Osteocyte (in vitro differentiated cells): ENCODE results near the gene TNS3. TPM values are rescaled to one million over a fixed set of nuclear protein-coding genes. Genes with fewer than 3 reads are reported as not detected.

ENCODE experiments used
- DNase-seq: peaks from one replicate; pipeline ENCODE4 v3.0.0; 2021; ENCODE audit warnings: mixed read lengths; ENCODE audit not compliant: unreplicated experiment; ENCODE audit errors: extremely low spot score
- H3K27ac Mint-ChIP-seq: one replicate; pipeline ENCODE4 v1.8.0; 2021; ENCODE audit warnings: mild to moderate bottlenecking, mixed read lengths; ENCODE audit not compliant: unreplicated experiment
- H3K27me3 Mint-ChIP-seq: one replicate; pipeline ENCODE4 v1.8.0; 2021; ENCODE audit warnings: mixed read lengths; ENCODE audit not compliant: unreplicated experiment
- H3K36me3 Mint-ChIP-seq: one replicate; pipeline ENCODE4 v1.8.0; 2021; ENCODE audit warnings: mixed read lengths; ENCODE audit not compliant: unreplicated experiment
- H3K4me1 Mint-ChIP-seq: one replicate; pipeline ENCODE4 v1.8.0; 2021; ENCODE audit warnings: mixed read lengths; ENCODE audit not compliant: unreplicated experiment
- H3K4me3 Mint-ChIP-seq: one replicate; pipeline ENCODE4 v1.8.0; 2021; ENCODE audit warnings: mild to moderate bottlenecking, moderate library complexity, mixed read lengths; ENCODE audit not compliant: unreplicated experiment
- H3K9me3 Mint-ChIP-seq: one replicate; pipeline ENCODE4 v1.8.0; 2021; ENCODE audit warnings: mixed read lengths; ENCODE audit not compliant: unreplicated experiment
- CTCF ChIP-seq: fragments of 200-600 bp; sonication (generic); IDR thresholded peaks from 2 replicates; pipeline ENCODE4 v1.5.0; 2021; ENCODE audit warnings: antibody characterized with exemption, mild to moderate bottlenecking, moderate library complexity
- total RNA-seq: library from RNA; stranded (reverse); gene quantifications from 2 replicates; pipeline ENCODE4 v1.2.1, GENCODE V29; 2021

Gene TNS3
- total RNA-seq, 1 donor from 2014 or later: 93.8 TPM

- Mint-ChIP-seq H3K9me3 (peaks cover 6% of the 10 kb centered on the region), H3K4me3 (no peak overlapping the region), H3K27me3 (no peaks in the 10 kb centered on the region), H3K4me1 (peaks cover 15% of the 10 kb centered on the region), H3K27ac (no peak overlapping the region), H3K36me3 (peaks cover 44% of the 10 kb centered on the region)
- TF ChIP-seq CTCF: no peak
- no peak for DNase-seq
Measured at GRCh38 chr7:47529405-47529804, 52.5 kb downstream of the TNS3 start.

- Mint-ChIP-seq H3K4me1 (peaks cover 11% of the 10 kb centered on the region), H3K9me3 (peaks cover 6% of the 10 kb centered on the region), H3K36me3 (peaks cover 46% of the 10 kb centered on the region), H3K27ac (no peak overlapping the region), H3K4me3 (no peak overlapping the region), H3K27me3 (no peaks in the 10 kb centered on the region)
- DNase-seq: no peak
- no peak for TF ChIP-seq CTCF
Measured at GRCh38 chr7:47528471-47528870, 53.4 kb downstream of the TNS3 start.

- Mint-ChIP-seq H3K9me3 (peaks cover 6% of the 10 kb centered on the region), H3K4me3 (no peak overlapping the region), H3K27ac (no peak overlapping the region), H3K27me3 (no peaks in the 10 kb centered on the region), H3K36me3 (peaks cover 58% of the 10 kb centered on the region), H3K4me1 (peaks cover 15% of the 10 kb centered on the region)
- no peak for TF ChIP-seq CTCF
- DNase-seq: no peak
Measured at GRCh38 chr7:47526466-47526865, 55.4 kb downstream of the TNS3 start.

- H3K4me1 Mint-ChIP-seq: peaks cover 16% of the 10 kb centered on the region
- H3K36me3 Mint-ChIP-seq: peaks cover 65% of the 10 kb centered on the region
- no peak overlapping the region for H3K27ac Mint-ChIP-seq
- H3K4me3 Mint-ChIP-seq: no peak overlapping the region
- no peak for DNase-seq
- no peaks in the 10 kb centered on the region for H3K27me3 Mint-ChIP-seq
- TF ChIP-seq CTCF: no peak
- H3K9me3 Mint-ChIP-seq: peaks cover 5% of the 10 kb centered on the region
Measured at GRCh38 chr7:47525066-47525623, 56.8 kb downstream of the TNS3 start.

- no peaks in the 10 kb centered on the region for H3K9me3 Mint-ChIP-seq
- no peak for DNase-seq
- H3K36me3 Mint-ChIP-seq: peaks cover 52% of the 10 kb centered on the region
- peaks cover 16% of the 10 kb centered on the region for H3K4me1 Mint-ChIP-seq
- TF ChIP-seq CTCF: no peak
- H3K4me3 Mint-ChIP-seq: no peak overlapping the region
- peak overlapping the region; percentile 19 for H3K27ac Mint-ChIP-seq
- no peaks in the 10 kb centered on the region for H3K27me3 Mint-ChIP-seq
Measured at GRCh38 chr7:47523401-47523800, 58.5 kb downstream of the TNS3 start.
